H1 (cell line): ENCODE measurements around the gene STT3A. TPM values are rescaled to one million over a fixed set of nuclear protein-coding genes. Genes with fewer than 3 reads are reported as not detected.

Experiments
- CTCF ChIA-PET: fragments of 300-600 bp; sonication (Branson Sonifier 250); formaldehyde crosslinking; loops from one replicate; lab custom pipeline; 2021; ENCODE audit not compliant: partially characterized antibody; lab: Charles Lee
- POLR2A ChIA-PET: fragments of 300-600 bp; sonication (Branson Sonifier 250); formaldehyde crosslinking; loops from one replicate; lab custom pipeline; 2021; ENCODE audit warnings: inconsistent platforms; ENCODE audit not compliant: partially characterized antibody; lab: Charles Lee
- DNase-seq, 2 experiments: peaks; one replicate each; pipeline versions ENCODE4 v3.0.0 to v3.0.0-alpha.2; 2010 to 2022; ENCODE audit warnings: low spot score in 2 of 2, low read depth in 1 of 2, mixed read lengths in 1 of 2
- FAIRE-seq: peaks from 2 replicates; lab custom pipeline; 2011; peaks lifted over from hg19 to GRCh38; lab: Jason Lieb, UNC
- H2AFZ ChIP-seq: 2 replicates; pipeline ENCODE4 v1.8.1; 2012; ENCODE audit warnings: low read length, inconsistent platforms
- H2AK5ac ChIP-seq: 2 replicates; pipeline ENCODE4 v1.6.1; 2013; ENCODE audit warnings: low read depth, low read length
- H2BK120ac ChIP-seq: replicated peaks from 2 replicates; pipeline ENCODE3; 2013; ENCODE audit warnings: low read depth, low read length, inconsistent platforms
- H2BK12ac ChIP-seq: 2 replicates; pipeline ENCODE4 v1.6.1; 2013; ENCODE audit warnings: low read depth, low read length
- H2BK15ac ChIP-seq: 2 replicates; pipeline ENCODE4 v1.6.1; 2013; ENCODE audit warnings: low read length
- H2BK20ac ChIP-seq: 2 replicates; pipeline ENCODE4 v1.6.1; 2013; ENCODE audit warnings: low read length
- H2BK5ac ChIP-seq: 2 replicates; pipeline ENCODE4 v1.6.1; 2013; ENCODE audit warnings: low read depth, low read length
- H3K14ac ChIP-seq: 2 replicates; pipeline ENCODE4 v1.6.1; 2013; ENCODE audit warnings: inconsistent platforms; ENCODE audit not compliant: insufficient read length
- H3K18ac ChIP-seq: 2 replicates; pipeline ENCODE4 v1.6.1; 2013; ENCODE audit warnings: low read length; ENCODE audit errors: extremely low read depth
- H3K23ac ChIP-seq: 2 replicates; pipeline ENCODE4 v1.6.1; 2013; ENCODE audit warnings: inconsistent platforms; ENCODE audit not compliant: insufficient read length
- H3K23me2 ChIP-seq: 2 replicates; pipeline ENCODE4 v1.6.1; 2013; ENCODE audit warnings: low read depth, low read length
- H3K27ac ChIP-seq: 2 replicates; pipeline ENCODE4 v1.6.1; 2011; ENCODE audit warnings: low read depth, low read length, inconsistent platforms
- H3K27me3 ChIP-seq, 4 experiments: replicated peaks in 1 of 4; 1 replicate in 1 of 4; 2 replicates in 3 of 4; pipeline versions ENCODE4 v1.6.1 to v1.8.1; 2011 to 2013; ENCODE audit warnings: low read length in 3 of 4, mild to moderate bottlenecking in 3 of 4, inconsistent platforms in 2 of 4, mixed read lengths in 2 of 4, moderate library complexity in 1 of 4; ENCODE audit not compliant: control insufficient read depth in 3 of 4, insufficient read depth in 3 of 4; ENCODE audit errors: extremely low read depth in 1 of 4
- H3K36me3 ChIP-seq, 4 experiments: 2 replicates each; pipeline versions ENCODE4 v1.6.1 to v1.8.1; 2011 to 2013; ENCODE audit warnings: mild to moderate bottlenecking in 4 of 4, low read length in 3 of 4, moderate library complexity in 2 of 4, control low read depth in 1 of 4, inconsistent platforms in 1 of 4; ENCODE audit not compliant: insufficient read depth in 4 of 4, control insufficient read depth in 2 of 4
- H3K4ac ChIP-seq: replicated peaks from 2 replicates; pipeline ENCODE3; 2013; ENCODE audit warnings: low read length, low read depth, mixed read lengths, inconsistent platforms; ENCODE audit not compliant: insufficient read length
- H3K4me1 ChIP-seq, 4 experiments: replicated peaks in 1 of 4; 1 replicate in 1 of 4; 2 replicates in 3 of 4; pipeline versions ENCODE4 v1.6.1 to v1.8.1; 2011 to 2013; ENCODE audit warnings: low read length in 3 of 4, inconsistent platforms in 2 of 4, mixed read lengths in 1 of 4; ENCODE audit not compliant: insufficient read depth in 4 of 4, control insufficient read depth in 3 of 4
- H3K4me2 ChIP-seq, 2 experiments: 2 replicates each; pipeline versions ENCODE4 v1.6.1 to v1.8.1; 2011 to 2013; ENCODE audit warnings: low read depth in 2 of 2, low read length in 2 of 2, control low read depth in 1 of 2, inconsistent platforms in 1 of 2, mild to moderate bottlenecking in 1 of 2; ENCODE audit not compliant: insufficient read depth in 1 of 2
- H3K4me3 ChIP-seq, 4 experiments: fragments of 200-600, 300-600 bp in 1 of 4; sonication (generic), shearing (Covaris generic), sonication (Bioruptor Twin) in 1 of 4; 2 replicates each; pipeline versions ENCODE4 v1.5.1 to v1.8.1; 2011 to 2016; ENCODE audit warnings: low read length in 4 of 4, low read depth in 3 of 4, control low read depth in 2 of 4, inconsistent platforms in 2 of 4, mild to moderate bottlenecking in 2 of 4, mixed read lengths in 1 of 4, moderate library complexity in 1 of 4; ENCODE audit not compliant: insufficient read depth in 2 of 4; ENCODE audit errors: extremely low read depth in 1 of 4
- H3K56ac ChIP-seq: replicated peaks from 2 replicates; pipeline ENCODE3; 2013; ENCODE audit warnings: low read depth, mild to moderate bottlenecking, mixed read lengths, low read length, inconsistent platforms; ENCODE audit not compliant: insufficient read length
- H3K79me1 ChIP-seq: 2 replicates; pipeline ENCODE4 v1.6.1; 2013; ENCODE audit warnings: low read depth, low read length, control low read depth
- H3K79me2 ChIP-seq, 2 experiments: 2 replicates each; pipeline versions ENCODE4 v1.6.1 to v1.8.1; 2012 to 2013; ENCODE audit warnings: low read length in 2 of 2, mild to moderate bottlenecking in 2 of 2, inconsistent platforms in 1 of 2; ENCODE audit not compliant: insufficient read depth in 2 of 2, control insufficient read depth in 1 of 2
- H3K9ac ChIP-seq, 4 experiments: replicated peaks in 1 of 4; 1 replicate in 1 of 4; 2 replicates in 3 of 4; pipeline versions ENCODE4 v1.6.1 to v1.8.1; 2011 to 2013; ENCODE audit warnings: low read depth in 3 of 4, low read length in 3 of 4, control low read depth in 2 of 4, mild to moderate bottlenecking in 2 of 4, moderate library complexity in 2 of 4, inconsistent platforms in 1 of 4; ENCODE audit errors: extremely low read depth in 1 of 4
- H3K9me3 ChIP-seq, 2 experiments: 2 replicates each; pipeline versions ENCODE4 v1.6.1 to v1.8.1; 2012 to 2013; ENCODE audit warnings: mild to moderate bottlenecking in 2 of 2, moderate library complexity in 2 of 2, control low read depth in 1 of 2, inconsistent platforms in 1 of 2, low read depth in 1 of 2, low read length in 1 of 2, mixed read lengths in 1 of 2; ENCODE audit not compliant: insufficient read depth in 2 of 2
- H4K20me1 ChIP-seq, 2 experiments: replicated peaks in 1 of 2; 2 replicates each; pipeline versions ENCODE3 to v1.8.1; 2011 to 2013; ENCODE audit warnings: inconsistent platforms in 2 of 2, low read length in 2 of 2, mild to moderate bottlenecking in 1 of 2; ENCODE audit not compliant: insufficient read depth in 2 of 2, control insufficient read depth in 1 of 2
- H4K5ac ChIP-seq: 2 replicates; pipeline ENCODE4 v1.6.1; 2013; ENCODE audit warnings: low read length, low read depth, mixed read lengths, inconsistent platforms; ENCODE audit not compliant: insufficient read length
- H4K8ac ChIP-seq: 2 replicates; pipeline ENCODE4 v1.8.0; 2013; ENCODE audit warnings: mild to moderate bottlenecking, moderate library complexity, low read length, inconsistent platforms; ENCODE audit not compliant: insufficient read depth; ENCODE audit errors: extremely low read depth
- H4K91ac ChIP-seq: replicated peaks from 2 replicates; pipeline ENCODE3; 2013; ENCODE audit warnings: low read length, mixed read lengths, inconsistent platforms; ENCODE audit not compliant: insufficient read length
- CTCF ChIP-seq, 3 experiments: IDR thresholded peaks; 1 replicate in 2 of 3; 2 replicates in 1 of 3; pipeline versions ENCODE4 v1.5.1 to v1.6.1; 2011; ENCODE audit warnings: low read length in 3 of 3, mild to moderate bottlenecking in 3 of 3, inconsistent platforms in 2 of 3, low read depth in 1 of 3, moderate library complexity in 1 of 3; ENCODE audit not compliant: insufficient read depth in 1 of 3; ENCODE audit errors: control extremely low read depth in 1 of 3
- EGR1 ChIP-seq: IDR thresholded peaks from 2 replicates; pipeline ENCODE4 v1.6.1; 2011; ENCODE audit warnings: low read depth, low read length, borderline replicate concordance
- GABPA ChIP-seq: IDR thresholded peaks from 2 replicates; pipeline ENCODE4 v1.6.1; 2011; ENCODE audit warnings: mild to moderate bottlenecking, low read length, moderate library complexity, borderline replicate concordance; ENCODE audit not compliant: insufficient read depth
- POU5F1 ChIP-seq: IDR thresholded peaks from 2 replicates; pipeline ENCODE4 v1.6.1; 2011; ENCODE audit warnings: low read depth, mild to moderate bottlenecking, low read length, moderate library complexity
- RAD21 ChIP-seq, 2 experiments: IDR thresholded peaks in 1 of 2; conservative IDR thresholded peaks in 1 of 2; 2 replicates each; pipeline ENCODE4 v1.6.1; 2011; ENCODE audit warnings: low read depth in 2 of 2, low read length in 2 of 2, improper control_type of control experiment in 1 of 2, inconsistent platforms in 1 of 2, mild to moderate bottlenecking in 1 of 2, moderate library complexity in 1 of 2
- SAP30 ChIP-seq: fragments of 300-600 bp; sonication (generic); IDR thresholded peaks from 2 replicates; pipeline ENCODE4 v1.7.1; 2012; ENCODE audit warnings: low read length, moderate library complexity, mild to moderate bottlenecking, inconsistent platforms; ENCODE audit not compliant: insufficient read depth, insufficient replicate concordance
- SRF ChIP-seq: IDR thresholded peaks from 2 replicates; pipeline ENCODE4 v1.6.1; 2011; ENCODE audit warnings: mild to moderate bottlenecking, low read depth, low read length, moderate library complexity
- WGBS, 2 experiments: shearing (Covaris generic) in 1 of 2; methylation state at CpG; one replicate each; pipeline versions ENCODE4 v1.1.6 to v1.1.7; 2013 to 2015; ENCODE audit warnings: low lambda C conversion rate in 2 of 2, mixed read lengths in 2 of 2, inconsistent platforms in 1 of 2, low coverage in 1 of 2, missing lambda C conversion rate in 1 of 2; ENCODE audit not compliant: insufficient replicate concordance in 2 of 2, insufficient coverage in 1 of 2, insufficient read length in 1 of 2; ENCODE audit errors: extremely low coverage in 1 of 2, missing lambda C conversion rate in 1 of 2; 5-methylcytosine and 5-hydroxymethylcytosine counted together
- polyA plus RNA-seq, 7 experiments: library from polyadenylated mRNA; depleted of rRNA in 3 of 7; stranded (reverse) in 5 of 7; unstranded in 2 of 7; fragments of >200 nt in 5 of 7; fragments of 200-250 nt in 2 of 7; gene quantifications; 1 replicate in 5 of 7; 2 replicates in 1 of 7; 4 replicates in 1 of 7; pipeline versions ENCODE4 v1.2.1 to v1.2.3, GENCODE V29; 2011 to 2013; ENCODE audit warnings: missing spikeins in 2 of 7, mixed read lengths in 2 of 7
- total RNA-seq: library from RNA; stranded (reverse); fragmentation: NEBNext Ultra II Directional; extraction: Animal tissue kit (Norgen Biotek cat#: 25700); gene quantifications from 2 replicates; pipeline ENCODE4 v1.2.1, GENCODE V29; 2021
- TF ChIP-seq, protein P1 (sequence below): IDR thresholded peaks from 2 replicates; pipeline ENCODE4 v1.6.1; 2012; ENCODE audit warnings: inconsistent platforms
- TF ChIP-seq, protein P2 (sequence below): IDR thresholded peaks from 2 replicates; pipeline ENCODE4 v1.6.1; 2011; ENCODE audit warnings: low read length, improper control_type of control experiment

The STT3A gene
- total and polyA plus RNA-seq, 2 of the 8 experiments (the other 6 are each of a cell fraction or from before 2014, with no cell fraction given): 173 to 211 TPM

DNA sequence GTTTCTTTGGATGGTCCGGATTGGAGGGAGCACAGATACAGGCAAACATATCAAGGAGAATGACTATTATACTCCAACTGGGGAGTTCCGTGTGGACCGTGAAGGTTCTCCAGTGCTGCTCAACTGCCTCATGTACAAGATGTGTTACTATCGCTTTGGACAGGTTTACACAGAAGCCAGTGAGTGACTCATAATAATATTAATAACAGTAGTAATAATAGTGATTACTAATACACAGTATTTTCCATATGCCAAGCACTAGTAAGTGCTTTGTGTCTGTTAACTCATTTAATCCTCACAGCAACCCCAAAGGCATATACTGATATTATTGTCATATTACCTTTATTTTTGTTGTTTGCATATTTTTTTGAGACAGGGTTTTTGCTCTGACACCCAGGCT lies 25.7 kb downstream of the STT3A start:
- FAIRE-seq (no peak), DNase-seq (no peak)
- H3K23me2 ChIP-seq: no peaks in the 10 kb centered on the region
- no peak overlapping the region for H2AFZ ChIP-seq
- no peaks in the 10 kb centered on the region for H4K20me1 ChIP-seq
- H3K9ac ChIP-seq: no peak overlapping the region
- H2BK20ac ChIP-seq: no peak overlapping the region
- POLR2A ChIA-PET: interaction anchor here (0.8 to 1.1 kb wide), 2 partner anchors 13 to 26 kb away, joined by 3 read pairs; partner anchors contain the start of gene STT3A
- H2BK5ac ChIP-seq: no peak overlapping the region
- no peaks in the 10 kb centered on the region for H3K27me3 ChIP-seq
- no peak overlapping the region for H3K23ac ChIP-seq
- no peaks in the 10 kb centered on the region for H3K9me3 ChIP-seq
- no peak overlapping the region for H3K14ac ChIP-seq
- H3K27ac ChIP-seq: no peak overlapping the region
- no peak overlapping the region for H3K4ac ChIP-seq
- H2BK15ac ChIP-seq: no peak overlapping the region
- CTCF ChIA-PET: interaction anchor here (0.6 kb wide), 2 partner anchors 17 to 86 kb away, joined by 3 read pairs; no protein-coding TSS in a partner anchor
- 97% methylated on average over 4 of the region's 4 CpGs; no CpG with 5 or more reads in 1 of the 2 experiments for WGBS, 2 experiments
- no peak overlapping the region for H3K4me2 ChIP-seq
- no peak overlapping the region for H2BK12ac ChIP-seq
- no peaks in the 10 kb centered on the region for H3K4me1 ChIP-seq
- no peak overlapping the region for H4K91ac ChIP-seq
- no peak overlapping the region for H3K56ac ChIP-seq
- H3K18ac ChIP-seq: no peak overlapping the region
- H3K79me2 ChIP-seq: no peaks in the 10 kb centered on the region
- H4K5ac ChIP-seq: no peak overlapping the region
- no peak overlapping the region for H2BK120ac ChIP-seq
- no peak overlapping the region for H4K8ac ChIP-seq
- H3K36me3 ChIP-seq: peaks cover 12 to 74% (median 60%) of the 10 kb centered on the region in 4 experiments
- H2AK5ac ChIP-seq: no peak overlapping the region
- H3K4me3 ChIP-seq: no peak overlapping the region
- no peaks in the 10 kb centered on the region for H3K79me1 ChIP-seq
- TF ChIP-seq, protein P1, sequence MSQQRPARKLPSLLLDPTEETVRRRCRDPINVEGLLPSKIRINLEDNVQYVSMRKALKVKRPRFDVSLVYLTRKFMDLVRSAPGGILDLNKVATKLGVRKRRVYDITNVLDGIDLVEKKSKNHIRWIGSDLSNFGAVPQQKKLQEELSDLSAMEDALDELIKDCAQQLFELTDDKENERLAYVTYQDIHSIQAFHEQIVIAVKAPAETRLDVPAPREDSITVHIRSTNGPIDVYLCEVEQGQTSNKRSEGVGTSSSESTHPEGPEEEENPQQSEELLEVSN: no peak
- TF ChIP-seq EGR1 (no peak), SRF (no peak), GABPA (no peak), POU5F1 (no peak), CTCF (IDR thresholded peaks at IDR 0.05; ENCODE audit: control extremely low read depth in 1 of 3, insufficient read depth in 1 of 3, low read depth in 1 of 3, low read length in 3 of 3) (no peak), SAP30 (no peak), RAD21 (IDR thresholded peaks at IDR 0.05 in 1 of 2, conservative IDR thresholded peaks at IDR 0.05 in 1 of 2; ENCODE audit: low read depth in 2 of 2, low read length in 2 of 2) (no peak)
- TF ChIP-seq, protein P2, sequence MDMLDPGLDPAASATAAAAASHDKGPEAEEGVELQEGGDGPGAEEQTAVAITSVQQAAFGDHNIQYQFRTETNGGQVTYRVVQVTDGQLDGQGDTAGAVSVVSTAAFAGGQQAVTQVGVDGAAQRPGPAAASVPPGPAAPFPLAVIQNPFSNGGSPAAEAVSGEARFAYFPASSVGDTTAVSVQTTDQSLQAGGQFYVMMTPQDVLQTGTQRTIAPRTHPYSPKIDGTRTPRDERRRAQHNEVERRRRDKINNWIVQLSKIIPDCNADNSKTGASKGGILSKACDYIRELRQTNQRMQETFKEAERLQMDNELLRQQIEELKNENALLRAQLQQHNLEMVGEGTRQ: no peak
